K562 (cell line): ENCODE measurements around the gene TPCN1. TPM values are rescaled to one million over a fixed set of nuclear protein-coding genes. Genes with fewer than 3 reads are reported as not detected.

ENCODE experiments used
- BHLHE40 ChIP-seq: IDR thresholded peaks from 2 replicates; pipeline ENCODE4 v1.6.1; 2011; ENCODE audit warnings: low read length, improper control_type of control experiment
- E4F1 ChIP-seq: fragments of 250-450 bp; sonication (Bioruptor Pico); IDR thresholded peaks from 2 replicates; pipeline ENCODE4 v1.5.0; 2021; ENCODE audit warnings: mild to moderate bottlenecking, borderline replicate concordance
- GABPB2 ChIP-seq: fragments of 250-450 bp; sonication (Bioruptor Pico); conservative IDR thresholded peaks from 2 replicates; pipeline ENCODE4 v1.5.1; 2021; ENCODE audit warnings: mild to moderate bottlenecking
- HLTF ChIP-seq: fragments of 450-650 bp; IDR thresholded peaks from 2 replicates; pipeline ENCODE4 v1.6.1; 2016
- ILK ChIP-seq: fragments of 450-650 bp; IDR thresholded peaks from 2 replicates; pipeline ENCODE4 v1.6.1; 2016; ENCODE audit warnings: missing genetic modification characterization, low read depth, mild to moderate bottlenecking, missing compliant biosample characterization, moderate library complexity, borderline replicate concordance
- IRF1 ChIP-seq: sonication (generic); formaldehyde crosslinking; IDR thresholded peaks from 2 replicates; pipeline ENCODE4 v1.8.0; 2022; ENCODE audit warnings: missing genetic modification reagents, mild to moderate bottlenecking, borderline replicate concordance
- KLF13 ChIP-seq: fragments of 450-650 bp; IDR thresholded peaks from 2 replicates; pipeline ENCODE4 v1.6.1; 2016; ENCODE audit warnings: missing genetic modification characterization, low read depth, mild to moderate bottlenecking, missing compliant biosample characterization, moderate library complexity, borderline replicate concordance
- MAFF ChIP-seq: IDR thresholded peaks from 2 replicates; pipeline ENCODE4 v1.6.1; 2012; ENCODE audit warnings: low read length, improper control_type of control experiment
- MXI1 ChIP-seq: IDR thresholded peaks from 2 replicates; pipeline ENCODE4 v1.6.1; 2011; ENCODE audit warnings: low read depth, mild to moderate bottlenecking, improper control_type of control experiment, low read length
- NCOA6 ChIP-seq: fragments of 450-650 bp; IDR thresholded peaks from 2 replicates; pipeline ENCODE4 v1.6.1; 2017; ENCODE audit warnings: mild to moderate bottlenecking
- NFXL1 ChIP-seq: fragments of 450-650 bp; formaldehyde crosslinking; IDR thresholded peaks from 2 replicates; pipeline ENCODE4 v1.4.0; 2021; ENCODE audit warnings: mild to moderate bottlenecking
- PHTF2 ChIP-seq: fragments of 250-450 bp; sonication (Bioruptor Pico); IDR thresholded peaks from 2 replicates; pipeline ENCODE4 v1.5.0; 2021; ENCODE audit warnings: mild to moderate bottlenecking
- PKNOX1 ChIP-seq: fragments of 450-650 bp; IDR thresholded peaks from 2 replicates; pipeline ENCODE4 v1.6.1; 2016
- SMAD2 ChIP-seq: fragments of 150-350 bp; IDR thresholded peaks from 2 replicates; pipeline ENCODE4 v1.6.1; 2014; ENCODE audit warnings: low read depth, mild to moderate bottlenecking, low read length
- SMAD3 ChIP-seq: fragments of 450-650 bp; formaldehyde crosslinking; conservative IDR thresholded peaks from 2 replicates; pipeline ENCODE4 v1.4.0; 2020; ENCODE audit warnings: mild to moderate bottlenecking
- SMARCA4 ChIP-seq: fragments of 450-650 bp; IDR thresholded peaks from 2 replicates; pipeline ENCODE4 v1.6.1; 2016
- ZNF23 ChIP-seq: fragments of 250-450 bp; sonication (Bioruptor Pico); IDR thresholded peaks from 2 replicates; pipeline ENCODE4 v1.4.0; 2020; ENCODE audit warnings: mild to moderate bottlenecking
- ZNF282 ChIP-seq: sonication (generic); formaldehyde crosslinking; IDR thresholded peaks from 2 replicates; pipeline ENCODE4 v1.8.1; 2023; ENCODE audit warnings: missing genetic modification reagents
- polyA plus RNA-seq, 8 experiments: library from polyadenylated mRNA; depleted of rRNA in 4 of 8; stranded (reverse) in 5 of 8; unstranded in 3 of 8; fragments of >200 nt; fragmentation: Nextera tagmentation in 2 of 8; fragmentation: Illumina TruSeq in 1 of 8; extraction: Ambion mirVana in 2 of 8; extraction: Trizol in 1 of 8; gene quantifications; 2 replicates each; pipeline versions ENCODE4 v1.2.1 to v1.2.3, GENCODE V29; 2011 to 2014; ENCODE audit warnings: inconsistent platforms in 1 of 8, missing spikeins in 1 of 8
- total RNA-seq, 7 experiments: library from RNA; depleted of rRNA in 6 of 7; stranded (reverse); fragments of >200 nt in 6 of 7; fragmentation: Illumina TruSeq in 2 of 7; extraction: Trizol in 2 of 7; gene quantifications; 2 replicates each; pipeline versions ENCODE4 v1.2.1 to v1.2.3, GENCODE V29; 2011 to 2021; ENCODE audit warnings: low replicate concordance in 1 of 7
- TF ChIP-seq, protein P1 (sequence below): fragments of 150-350 bp; conservative IDR thresholded peaks from 2 replicates; pipeline ENCODE4 v1.6.1; 2014; ENCODE audit warnings: low read length
- TF ChIP-seq, protein P2 (sequence below): fragments of 450-650 bp; IDR thresholded peaks from 2 replicates; pipeline ENCODE4 v1.6.1; 2016; ENCODE audit warnings: missing biosample characterization, missing genetic modification characterization

The TPCN1 gene
- total and polyA plus RNA-seq, 9 of the 15 experiments (the other 6 are each of a cell fraction or from before 2014, with no cell fraction given): 0.80 to 23.8 (median 7.4) TPM

DNA sequence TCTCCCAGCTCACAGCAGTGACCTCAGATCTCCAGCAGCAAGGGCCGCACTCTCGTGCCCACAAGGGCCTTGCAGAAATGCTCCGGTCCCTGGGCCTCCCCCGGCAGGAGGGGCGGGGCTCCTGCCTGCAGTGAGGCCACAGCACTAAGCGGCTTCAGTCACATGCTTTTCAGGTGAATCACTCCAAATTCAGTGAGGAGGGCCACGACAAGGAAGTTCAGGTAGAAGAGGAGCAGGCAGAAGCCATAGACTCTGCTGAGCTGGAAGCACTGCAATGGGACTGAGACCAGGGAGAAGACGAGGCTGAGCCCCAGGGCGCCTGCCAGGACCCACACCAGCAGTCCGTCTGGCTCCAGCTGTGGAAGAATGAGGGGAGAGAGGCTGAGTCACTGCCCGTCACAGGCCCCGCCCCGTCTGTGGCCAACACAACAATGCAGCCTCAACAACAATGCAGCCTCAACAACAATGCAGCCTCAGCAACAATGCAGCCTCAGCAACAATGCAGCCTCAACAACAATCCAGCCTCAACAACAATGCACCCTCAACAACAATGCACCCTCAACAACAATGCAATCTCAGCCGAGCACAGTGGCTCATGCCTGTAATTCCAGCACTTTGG lies 78.5 kb downstream of the TPCN1 start (continued):
- TF ChIP-seq, protein P1, sequence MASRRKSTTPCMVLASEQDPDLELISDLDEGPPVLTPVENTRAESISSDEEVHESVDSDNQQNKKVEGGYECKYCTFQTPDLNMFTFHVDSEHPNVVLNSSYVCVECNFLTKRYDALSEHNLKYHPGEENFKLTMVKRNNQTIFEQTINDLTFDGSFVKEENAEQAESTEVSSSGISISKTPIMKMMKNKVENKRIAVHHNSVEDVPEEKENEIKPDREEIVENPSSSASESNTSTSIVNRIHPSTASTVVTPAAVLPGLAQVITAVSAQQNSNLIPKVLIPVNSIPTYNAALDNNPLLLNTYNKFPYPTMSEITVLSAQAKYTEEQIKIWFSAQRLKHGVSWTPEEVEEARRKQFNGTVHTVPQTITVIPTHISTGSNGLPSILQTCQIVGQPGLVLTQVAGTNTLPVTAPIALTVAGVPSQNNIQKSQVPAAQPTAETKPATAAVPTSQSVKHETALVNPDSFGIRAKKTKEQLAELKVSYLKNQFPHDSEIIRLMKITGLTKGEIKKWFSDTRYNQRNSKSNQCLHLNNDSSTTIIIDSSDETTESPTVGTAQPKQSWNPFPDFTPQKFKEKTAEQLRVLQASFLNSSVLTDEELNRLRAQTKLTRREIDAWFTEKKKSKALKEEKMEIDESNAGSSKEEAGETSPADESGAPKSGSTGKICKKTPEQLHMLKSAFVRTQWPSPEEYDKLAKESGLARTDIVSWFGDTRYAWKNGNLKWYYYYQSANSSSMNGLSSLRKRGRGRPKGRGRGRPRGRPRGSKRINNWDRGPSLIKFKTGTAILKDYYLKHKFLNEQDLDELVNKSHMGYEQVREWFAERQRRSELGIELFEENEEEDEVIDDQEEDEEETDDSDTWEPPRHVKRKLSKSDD: no peak
- TF ChIP-seq PKNOX1 (peak; percentile 36; the same call in 1 of the 2 replicates), ZNF282 (CRISPR knock-in tag) (no peak), GABPB2 (CRISPR knock-in tag) (no peak), KLF13 (tag) (0 out of 2 replicates have a peak, but pooled peaks have one; percentile 21), ZNF23 (CRISPR knock-in tag) (no peak), SMAD3 (CRISPR knock-in tag) (no peak), PHTF2 (no peak), MAFF (no peak), NFXL1 (CRISPR knock-in tag) (no peak), IRF1 (CRISPR knock-in tag) (no peak), HLTF (no peak), ILK (no peak), BHLHE40 (peak; percentile 84), SMARCA4 (peak; percentile 56; the same call in 1 of the 2 replicates), SMAD2 (no peak), MXI1 (no peak), NCOA6 (no peak), E4F1 (no peak)
- TF ChIP-seq, protein P2, sequence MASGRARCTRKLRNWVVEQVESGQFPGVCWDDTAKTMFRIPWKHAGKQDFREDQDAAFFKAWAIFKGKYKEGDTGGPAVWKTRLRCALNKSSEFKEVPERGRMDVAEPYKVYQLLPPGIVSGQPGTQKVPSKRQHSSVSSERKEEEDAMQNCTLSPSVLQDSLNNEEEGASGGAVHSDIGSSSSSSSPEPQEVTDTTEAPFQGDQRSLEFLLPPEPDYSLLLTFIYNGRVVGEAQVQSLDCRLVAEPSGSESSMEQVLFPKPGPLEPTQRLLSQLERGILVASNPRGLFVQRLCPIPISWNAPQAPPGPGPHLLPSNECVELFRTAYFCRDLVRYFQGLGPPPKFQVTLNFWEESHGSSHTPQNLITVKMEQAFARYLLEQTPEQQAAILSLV (tag): no peak
